Activated CD4-positive, alpha-beta T cell treated with anti-CD3 and anti-CD28 coated beads, Interleukin-2, amount 50 U/mL, for 48 hours (primary cell): ENCODE results near the gene SRP68.
"Not testable (repeated sequence)": the region's sequence is repeated elsewhere in the genome, so short reads cannot be mapped to it uniquely, and the experiment has no call there.

Experiments used
- DNase-seq, 2 experiments: peaks; one replicate each; pipeline ENCODE4 v3.0.0-alpha.2; 2020

SRP68 gene

GRCh38 chr17:76089680-76090516 lies 17.6 kb upstream of the SRP68 start:
- DNase-seq = no peak

- no peak for DNase-seq
These were observed 16.7 kb upstream of the SRP68 start for GRCh38 chr17:76088868-76089576.

GRCh38 chr17:76088041-76088867 lies 15.9 kb upstream of the SRP68 start:
- DNase-seq = no peak

- DNase-seq = no peak
These were observed 15.2 kb upstream of the SRP68 start for GRCh38 chr17:76087531-76087930.

GRCh38 chr17:76086384-76086783 lies 14.1 kb upstream of the SRP68 start:
- DNase-seq = no peak

- DNase-seq = no peak
These were observed 13.5 kb upstream of the SRP68 start for GRCh38 chr17:76085731-76086366.

- no peak for DNase-seq
These were observed 12.9 kb upstream of the SRP68 start for GRCh38 chr17:76085066-76085730.

GRCh38 chr17:76083536-76084182 lies 11.3 kb upstream of the SRP68 start:
- no peak for DNase-seq

- no peak for DNase-seq
These were observed 10.3 kb upstream of the SRP68 start for GRCh38 chr17:76082326-76083251.

GRCh38 chr17:76081295-76082210 lies 9.2 kb upstream of the SRP68 start:
- no peak for DNase-seq

- DNase-seq = no peak
These were observed 8.5 kb upstream of the SRP68 start for GRCh38 chr17:76080768-76081287.

GRCh38 chr17:76079956-76080767 lies 7.8 kb upstream of the SRP68 start:
- peak; percentile 18 to 25 for DNase-seq

- peak in 1 of 2 experiments; percentile 16 for DNase-seq
These were observed 7.2 kb upstream of the SRP68 start for GRCh38 chr17:76079535-76079955.

GRCh38 chr17:76078860-76079534 lies 6.7 kb upstream of the SRP68 start, which contains the start of gene ZACN:
ZACN (plus strand) TSS chr17:76079182; CDS start chr17:76079265, 83 bp downstream.
- peak in 1 of 2 experiments; percentile 8 for DNase-seq

GRCh38 chr17:76078370-76078769 lies 6.1 kb upstream of the SRP68 start:
- not testable (repeated sequence) for DNase-seq

GRCh38 chr17:76077584-76078110 lies 5.3 kb upstream of the SRP68 start:
- DNase-seq = no peak
